Adipocyte (in vitro differentiated cells): ENCODE measurements around the gene RPN2.

Experiments used
- DNase-seq: peaks from one replicate; pipeline ENCODE4 v3.0.0-alpha.2; 2015; ENCODE audit warnings: low read depth
- H3K27me3 ChIP-seq: replicated peaks from 2 replicates; pipeline ENCODE4 v1.7.0; 2013; ENCODE audit warnings: mild to moderate bottlenecking, low read length, moderate library complexity; ENCODE audit not compliant: control insufficient read depth, insufficient read depth
- H3K36me3 ChIP-seq: 2 replicates; pipeline ENCODE4 v1.7.0; 2013; ENCODE audit warnings: low read length, mild to moderate bottlenecking, moderate library complexity; ENCODE audit not compliant: control insufficient read depth, insufficient read depth, severe bottlenecking
- H3K4me1 ChIP-seq: 2 replicates; pipeline ENCODE4 v1.7.0; 2013; ENCODE audit warnings: mild to moderate bottlenecking, low read length, moderate library complexity; ENCODE audit not compliant: control insufficient read depth, insufficient read depth
- H3K4me3 ChIP-seq: 2 replicates; pipeline ENCODE4 v1.7.0; 2013; ENCODE audit warnings: mild to moderate bottlenecking, low read length, moderate library complexity
- H3K9ac ChIP-seq: 2 replicates; pipeline ENCODE4 v1.7.0; 2013; ENCODE audit warnings: mild to moderate bottlenecking, low read length, moderate library complexity
- H3K9me3 ChIP-seq: 2 replicates; pipeline ENCODE4 v1.7.0; 2013; ENCODE audit warnings: mild to moderate bottlenecking, low read length, moderate library complexity; ENCODE audit not compliant: control insufficient read depth

RPN2 gene

GRCh38 chr20:37201827-37202162 lies 22.7 kb downstream of the RPN2 start:
- no peaks in the 10 kb centered on the region for H3K9me3 ChIP-seq
- peaks cover 27% of the 10 kb centered on the region for H3K4me1 ChIP-seq
- peak overlapping the region; percentile 60 for H3K9ac ChIP-seq
- peaks cover 65% of the 10 kb centered on the region for H3K36me3 ChIP-seq
- peak overlapping the region; percentile 69 for H3K4me3 ChIP-seq
- H3K27me3 ChIP-seq = no peaks in the 10 kb centered on the region
- no peak for DNase-seq

- H3K36me3 ChIP-seq = peaks cover 71% of the 10 kb centered on the region
- H3K4me1 ChIP-seq = peaks cover 27% of the 10 kb centered on the region
- no peaks in the 10 kb centered on the region for H3K9me3 ChIP-seq
- peak; percentile 97 for DNase-seq
- H3K9ac ChIP-seq = peak overlapping the region; percentile 60
- peak overlapping the region; percentile 69 for H3K4me3 ChIP-seq
- H3K27me3 ChIP-seq = no peaks in the 10 kb centered on the region
Measured at GRCh38 chr20:37202267-37202943, 23.3 kb downstream of the RPN2 start.

- Histone ChIP-seq H3K9ac (no peak overlapping the region), H3K4me1 (peaks cover 27% of the 10 kb centered on the region), H3K4me3 (no peak overlapping the region), H3K9me3 (no peaks in the 10 kb centered on the region), H3K36me3 (peaks cover 77% of the 10 kb centered on the region), H3K27me3 (no peaks in the 10 kb centered on the region)
- DNase-seq = no peak
Measured at GRCh38 chr20:37204056-37204455, 24.9 kb downstream of the RPN2 start.

- peaks cover 78% of the 10 kb centered on the region for H3K36me3 ChIP-seq
- no peak overlapping the region for H3K9ac ChIP-seq
- H3K4me1 ChIP-seq = peaks cover 27% of the 10 kb centered on the region
- no peaks in the 10 kb centered on the region for H3K27me3 ChIP-seq
- no peaks in the 10 kb centered on the region for H3K9me3 ChIP-seq
- H3K4me3 ChIP-seq = no peak overlapping the region
- DNase-seq = no peak
Measured at GRCh38 chr20:37205130-37205529, 26.0 kb downstream of the RPN2 start.

- no peak overlapping the region for H3K4me3 ChIP-seq
- H3K4me1 ChIP-seq = peaks cover 27% of the 10 kb centered on the region
- no peak for DNase-seq
- H3K36me3 ChIP-seq = peaks cover 79% of the 10 kb centered on the region
- H3K9me3 ChIP-seq = no peaks in the 10 kb centered on the region
- no peaks in the 10 kb centered on the region for H3K27me3 ChIP-seq
- H3K9ac ChIP-seq = no peak overlapping the region
Measured at GRCh38 chr20:37205794-37206193, 26.7 kb downstream of the RPN2 start.

- Histone ChIP-seq H3K27me3 (no peaks in the 10 kb centered on the region), H3K9me3 (no peaks in the 10 kb centered on the region), H3K36me3 (peaks cover 80% of the 10 kb centered on the region), H3K9ac (no peak overlapping the region), H3K4me3 (no peak overlapping the region), H3K4me1 (peaks cover 19% of the 10 kb centered on the region)
- DNase-seq = no peak
Measured at GRCh38 chr20:37207171-37207570, 28.0 kb downstream of the RPN2 start.

GRCh38 chr20:37209193-37209592 lies 30.1 kb downstream of the RPN2 start:
- Histone ChIP-seq H3K9me3 (no peaks in the 10 kb centered on the region), H3K9ac (no peak overlapping the region), H3K36me3 (peaks cover 92% of the 10 kb centered on the region), H3K4me1 (peaks cover 6% of the 10 kb centered on the region), H3K27me3 (no peaks in the 10 kb centered on the region), H3K4me3 (no peak overlapping the region)
- no peak for DNase-seq

GRCh38 chr20:37209661-37210314 lies 30.7 kb downstream of the RPN2 start:
- Histone ChIP-seq H3K9ac (no peak overlapping the region), H3K4me3 (no peak overlapping the region), H3K36me3 (peaks cover 92% of the 10 kb centered on the region), H3K4me1 (no peaks in the 10 kb centered on the region), H3K27me3 (no peaks in the 10 kb centered on the region), H3K9me3 (no peaks in the 10 kb centered on the region)
- DNase-seq = no peak

GRCh38 chr20:37218441-37218840 lies 39.3 kb downstream of the RPN2 start:
- Histone ChIP-seq H3K4me1 (peaks cover 45% of the 10 kb centered on the region), H3K36me3 (peaks cover 32% of the 10 kb centered on the region), H3K9ac (no peak overlapping the region), H3K27me3 (no peaks in the 10 kb centered on the region), H3K4me3 (no peak overlapping the region), H3K9me3 (no peaks in the 10 kb centered on the region)
- peak; percentile 48 for DNase-seq

GRCh38 chr20:37218976-37219375 lies 39.8 kb downstream of the RPN2 start:
- no peak for DNase-seq
- Histone ChIP-seq H3K36me3 (peaks cover 31% of the 10 kb centered on the region), H3K4me1 (peaks cover 50% of the 10 kb centered on the region), H3K4me3 (no peak overlapping the region), H3K9me3 (no peaks in the 10 kb centered on the region), H3K9ac (no peak overlapping the region), H3K27me3 (no peaks in the 10 kb centered on the region)

GRCh38 chr20:37219751-37220668 lies 40.9 kb downstream of the RPN2 start:
- DNase-seq = no peak
- peak overlapping the region; percentile 36 for H3K4me3 ChIP-seq
- peaks cover 31% of the 10 kb centered on the region for H3K36me3 ChIP-seq
- H3K27me3 ChIP-seq = no peaks in the 10 kb centered on the region
- peaks cover 52% of the 10 kb centered on the region for H3K4me1 ChIP-seq
- H3K9ac ChIP-seq = peak overlapping the region; percentile 52
- no peaks in the 10 kb centered on the region for H3K9me3 ChIP-seq
